ENCODE measurements around the gene KNSTRN.

Gene KNSTRN

GRCh38 chr15:40428185-40428584 lies 45.7 kb downstream of the KNSTRN start:
- Histone ChIP-seq H3K4me3 (ENCODE audit: insufficient read length, low read depth) (no peak overlapping the region), H3K27me3 (ENCODE audit: insufficient read depth, insufficient read length) (no peaks in the 10 kb centered on the region), H3K36me3 (ENCODE audit: insufficient read depth, insufficient read length, low read length) (no peaks in the 10 kb centered on the region), H3K9me3 (ENCODE audit: insufficient read depth, low read length) (no peaks in the 10 kb centered on the region), H3K4me1 (ENCODE audit: insufficient read depth, insufficient read length) (peaks cover 9% of the 10 kb centered on the region), H3K9ac (ENCODE audit: insufficient read length, low read depth) (no peak overlapping the region)
- TF ChIP-seq ZNF274 (IDR thresholded peaks at IDR 0.05; ENCODE audit: low read depth, low read length) (no peak), SUZ12 (IDR thresholded peaks at IDR 0.05; ENCODE audit: extremely low read depth, insufficient read depth, insufficient read length) (no peak), YY1 (IDR thresholded peaks at IDR 0.05; ENCODE audit: insufficient read depth, insufficient read length) (no peak)
- no peak for DNase-seq (ENCODE audit: low read depth, low spot score)

- Histone ChIP-seq H3K9me3 (ENCODE audit: insufficient read depth, low read length) (no peaks in the 10 kb centered on the region), H3K4me3 (ENCODE audit: insufficient read length, low read depth) (no peak overlapping the region), H3K27me3 (ENCODE audit: insufficient read depth, insufficient read length) (no peaks in the 10 kb centered on the region), H3K36me3 (ENCODE audit: insufficient read depth, insufficient read length, low read length) (no peaks in the 10 kb centered on the region), H3K4me1 (ENCODE audit: insufficient read depth, insufficient read length) (peaks cover 9% of the 10 kb centered on the region), H3K9ac (ENCODE audit: insufficient read length, low read depth) (no peak overlapping the region)
- TF ChIP-seq YY1 (IDR thresholded peaks at IDR 0.05; ENCODE audit: insufficient read depth, insufficient read length) = no peak
- TF ChIP-seq ZNF274 (IDR thresholded peaks at IDR 0.05; ENCODE audit: low read depth, low read length) = no peak
- TF ChIP-seq SUZ12 (IDR thresholded peaks at IDR 0.05; ENCODE audit: extremely low read depth, insufficient read depth, insufficient read length) = no peak
- no peak for DNase-seq (ENCODE audit: low read depth, low spot score)
These were observed 46.7 kb downstream of the KNSTRN start for GRCh38 chr15:40429068-40429710.

- H3K4me1 ChIP-seq (ENCODE audit: insufficient read depth, insufficient read length) = peaks cover 9% of the 10 kb centered on the region
These were observed 47.8 kb downstream of the KNSTRN start for GRCh38 chr15:40430271-40430805.

GRCh38 chr15:40435023-40435709 lies 52.6 kb downstream of the KNSTRN start:
- H3K36me3 ChIP-seq (ENCODE audit: insufficient read depth, insufficient read length, low read length) = no peaks in the 10 kb centered on the region
- H3K27me3 ChIP-seq (ENCODE audit: insufficient read depth, insufficient read length) = peaks cover 21% of the 10 kb centered on the region
- no peaks in the 10 kb centered on the region for H3K9me3 ChIP-seq (ENCODE audit: insufficient read depth, low read length)
- H3K4me3 ChIP-seq (ENCODE audit: insufficient read length, low read depth) = no peak overlapping the region
- peak overlapping the region; percentile 83 for H3K9ac ChIP-seq (ENCODE audit: insufficient read length, low read depth)
- no peak for TF ChIP-seq SUZ12 (IDR thresholded peaks at IDR 0.05; ENCODE audit: extremely low read depth, insufficient read depth, insufficient read length)
- no peak for TF ChIP-seq ZNF274 (IDR thresholded peaks at IDR 0.05; ENCODE audit: low read depth, low read length)
- no peak for TF ChIP-seq YY1 (IDR thresholded peaks at IDR 0.05; ENCODE audit: insufficient read depth, insufficient read length)
- H3K4me1 ChIP-seq (ENCODE audit: insufficient read depth, insufficient read length) = peaks cover 17% of the 10 kb centered on the region
- DNase-seq (ENCODE audit: low read depth, low spot score) = no peak

More at GRCh38 chr15:40430271-40430805, 47.8 kb downstream of the KNSTRN start:
- Histone ChIP-seq H3K9me3 (ENCODE audit: insufficient read depth, low read length) (no peaks in the 10 kb centered on the region), H3K27me3 (ENCODE audit: insufficient read depth, insufficient read length) (peaks cover 8% of the 10 kb centered on the region), H3K9ac (ENCODE audit: insufficient read length, low read depth) (no peak overlapping the region), H3K4me3 (ENCODE audit: insufficient read length, low read depth) (no peak overlapping the region), H3K36me3 (ENCODE audit: insufficient read depth, insufficient read length, low read length) (no peaks in the 10 kb centered on the region)
- TF ChIP-seq ZNF274 (IDR thresholded peaks at IDR 0.05; ENCODE audit: low read depth, low read length) (no peak), YY1 (IDR thresholded peaks at IDR 0.05; ENCODE audit: insufficient read depth, insufficient read length) (no peak), SUZ12 (IDR thresholded peaks at IDR 0.05; ENCODE audit: extremely low read depth, insufficient read depth, insufficient read length) (no peak)
- DNase-seq (ENCODE audit: low read depth, low spot score) = no peak

- no peaks in the 10 kb centered on the region for H3K36me3 ChIP-seq (ENCODE audit: insufficient read depth, insufficient read length, low read length)
- peak overlapping the region; percentile 83 for H3K9ac ChIP-seq (ENCODE audit: insufficient read length, low read depth)
- TF ChIP-seq YY1 (IDR thresholded peaks at IDR 0.05; ENCODE audit: insufficient read depth, insufficient read length) (no peak), SUZ12 (IDR thresholded peaks at IDR 0.05; ENCODE audit: extremely low read depth, insufficient read depth, insufficient read length) (no peak), ZNF274 (IDR thresholded peaks at IDR 0.05; ENCODE audit: low read depth, low read length) (no peak)
- H3K4me1 ChIP-seq (ENCODE audit: insufficient read depth, insufficient read length) = peaks cover 16% of the 10 kb centered on the region
- no peaks in the 10 kb centered on the region for H3K9me3 ChIP-seq (ENCODE audit: insufficient read depth, low read length)
- peaks cover 21% of the 10 kb centered on the region for H3K27me3 ChIP-seq (ENCODE audit: insufficient read depth, insufficient read length)
- peak overlapping the region; percentile 53 for H3K4me3 ChIP-seq (ENCODE audit: insufficient read length, low read depth)
- no peak for DNase-seq (ENCODE audit: low read depth, low spot score)
These were observed 53.2 kb downstream of the KNSTRN start for GRCh38 chr15:40435710-40436089.

- peak overlapping the region; percentile 83 for H3K9ac ChIP-seq (ENCODE audit: insufficient read length, low read depth)
- no peaks in the 10 kb centered on the region for H3K9me3 ChIP-seq (ENCODE audit: insufficient read depth, low read length)
- H3K36me3 ChIP-seq (ENCODE audit: insufficient read depth, insufficient read length, low read length) = no peaks in the 10 kb centered on the region
- no peak for DNase-seq (ENCODE audit: low read depth, low spot score)
- peaks cover 21% of the 10 kb centered on the region for H3K27me3 ChIP-seq (ENCODE audit: insufficient read depth, insufficient read length)
- no peak for TF ChIP-seq YY1 (IDR thresholded peaks at IDR 0.05; ENCODE audit: insufficient read depth, insufficient read length)
- no peak for TF ChIP-seq SUZ12 (IDR thresholded peaks at IDR 0.05; ENCODE audit: extremely low read depth, insufficient read depth, insufficient read length)
- TF ChIP-seq ZNF274 (IDR thresholded peaks at IDR 0.05; ENCODE audit: low read depth, low read length) = no peak
- peaks cover 16% of the 10 kb centered on the region for H3K4me1 ChIP-seq (ENCODE audit: insufficient read depth, insufficient read length)
- peak overlapping the region; percentile 53 for H3K4me3 ChIP-seq (ENCODE audit: insufficient read length, low read depth)
These were observed 53.8 kb downstream of the KNSTRN start for GRCh38 chr15:40436116-40436891.

Measured in NT2/D1 (cell line).